Esophagus muscularis mucosa (tissue), 4 donors: ENCODE data around the gene OGA. TPM values are rescaled to one million over a fixed set of nuclear protein-coding genes. Genes with fewer than 3 reads are reported as not detected.

Experiments used
- DNase-seq: peaks from one replicate; pipeline ENCODE4 v3.0.0-alpha.2; 2017; ENCODE audit errors: extremely low spot score
- H3K27ac ChIP-seq, 4 donors: fragments of 200-600 bp; sonication (generic); replicated peaks in 1 of 4; 1 replicate in 3 of 4; 2 replicates in 1 of 4; pipeline ENCODE4 v1.5.1; 2016 to 2019; ENCODE audit warnings: mild to moderate bottlenecking in 1 of 4
- H3K27me3 ChIP-seq, 4 donors: fragments of 200-600 bp; sonication (generic); one replicate each; pipeline versions ENCODE4 v1.5.1 to v1.6.0; 2016 to 2019
- H3K36me3 ChIP-seq, 4 donors: fragments of 200-600 bp; sonication (generic); one replicate each; pipeline ENCODE4 v1.5.1; 2016 to 2019
- H3K4me1 ChIP-seq, 4 donors: fragments of 200-600 bp; sonication (generic); one replicate each; pipeline ENCODE4 v1.5.1; 2016 to 2019
- H3K4me3 ChIP-seq, 4 donors: fragments of 200-600 bp; sonication (generic); 1 replicate in 2 of 4; 2 replicates in 2 of 4; pipeline ENCODE4 v1.5.1; 2016 to 2019; ENCODE audit warnings: mild to moderate bottlenecking in 4 of 4, moderate library complexity in 1 of 4
- H3K9me3 ChIP-seq, 4 donors: fragments of 200-600 bp; sonication (generic); 1 replicate in 3 of 4; 2 replicates in 1 of 4; pipeline ENCODE4 v1.5.1; 2016 to 2019
- CTCF ChIP-seq, 3 experiments: fragments of 200-600 bp in 2 of 3; fragments of 450-650 bp in 1 of 3; sonication (generic) in 2 of 3; IDR thresholded peaks; one replicate each; pipeline ENCODE4 v1.5.1; 2017 to 2019; ENCODE audit warnings: antibody characterized with exemption in 3 of 3, mild to moderate bottlenecking in 2 of 3, moderate library complexity in 1 of 3
- EP300 ChIP-seq: sonication (generic); formaldehyde crosslinking; IDR thresholded peaks from one replicate; pipeline ENCODE4 v1.6.1; 2017; ENCODE audit warnings: antibody characterized with exemption
- POLR2A ChIP-seq: fragments of 450-650 bp; IDR thresholded peaks from one replicate; pipeline ENCODE4 v1.6.1; 2017; ENCODE audit warnings: antibody characterized with exemption, moderate library complexity, mild to moderate bottlenecking, low read depth
- POLR2AphosphoS5 ChIP-seq, 2 donors: sonication (generic); formaldehyde crosslinking; IDR thresholded peaks; one replicate each; pipeline ENCODE4 v1.6.1; 2017; ENCODE audit warnings: antibody characterized with exemption in 2 of 2
- WGBS: methylation state at CpG from one replicate; pipeline ENCODE4 v1.1.5; 2018; 5-methylcytosine and 5-hydroxymethylcytosine counted together
- intact Hi-C: fragments of 100-400 bp; cut with DNase I; formaldehyde crosslinking; loops from one replicate; pipeline ENCODE4 v1.15.1; 2023
- total RNA-seq, 4 donors: library from RNA; depleted of rRNA; stranded (reverse); fragments of >200 nt; gene quantifications; one replicate each; pipeline versions ENCODE4 v1.1.0 to v1.2.1, GENCODE V29; 2016

OGA gene
- total RNA-seq, 4 donors from 2014 or later: 85.4 to 131 (median 101) TPM

- 60% methylated on average over 4 of the region's 4 CpGs for WGBS
- DNase-seq: no peak
- no peak overlapping the region for H3K4me3 ChIP-seq
- TF ChIP-seq EP300: no peak
- no peaks in the 10 kb centered on the region for H3K27me3 ChIP-seq
- intact Hi-C loops: no loop called here
- H3K36me3 ChIP-seq: peaks cover 0 to 13% (median 6%) of the 10 kb centered on the region in 4 donors
- H3K4me1 ChIP-seq: peaks cover 21 to 42% (median 29%) of the 10 kb centered on the region in 4 donors
- no peak overlapping the region for H3K27ac ChIP-seq
- H3K9me3 ChIP-seq: no peaks in the 10 kb centered on the region
These were observed 14.1 kb upstream of the OGA start for GRCh38 chr10:101832325-101832771.

- no peak for TF ChIP-seq EP300
- TF ChIP-seq POLR2AphosphoS5 (IDR thresholded peaks at IDR 0.05): no peak
- no peak for TF ChIP-seq POLR2A
- no peak for TF ChIP-seq CTCF (IDR thresholded peaks at IDR 0.05)
- intact Hi-C loops: no loop called here
- Histone ChIP-seq H3K9me3 (no peaks in the 10 kb centered on the region), H3K27me3 (no peaks in the 10 kb centered on the region), H3K4me1 (peaks cover 21 to 36% (median 29%) of the 10 kb centered on the region in 4 donors), H3K36me3 (peaks cover 0 to 24% (median 13%) of the 10 kb centered on the region in 4 donors), H3K27ac (peak overlapping the region; percentile 45 to 65 (median 60)), H3K4me3 (peak overlapping the region; percentile 54 to 68 (median 60))
- DNase-seq: no peak
- 53% methylated on average over 9 of the region's 9 CpGs for WGBS
These were observed 13.0 kb upstream of the OGA start for GRCh38 chr10:101831169-101831811.

- H3K36me3 ChIP-seq: peaks cover 0 to 30% (median 13%) of the 10 kb centered on the region in 4 donors
- 0% methylated on average over 8 of the region's 56 CpGs for WGBS
- peak overlapping the region; percentile 45 to 65 (median 60) for H3K27ac ChIP-seq
- H3K4me1 ChIP-seq: peaks cover 17 to 32% (median 29%) of the 10 kb centered on the region in 4 donors
- no peaks in the 10 kb centered on the region for H3K27me3 ChIP-seq
- intact Hi-C loops: no loop called here
- TF ChIP-seq CTCF (IDR thresholded peaks at IDR 0.05): no peak
- peak; percentile 23 to 49 for TF ChIP-seq POLR2AphosphoS5 (IDR thresholded peaks at IDR 0.05)
- no peak for TF ChIP-seq POLR2A
- peak; percentile 97 for DNase-seq
- no peaks in the 10 kb centered on the region for H3K9me3 ChIP-seq
- H3K4me3 ChIP-seq: peak overlapping the region; percentile 54 to 68 (median 60)
These were observed 12.3 kb upstream of the OGA start for GRCh38 chr10:101830322-101831168.

GRCh38 chr10:101829561-101830315 lies 11.5 kb upstream of the OGA start:
- Histone ChIP-seq H3K4me3 (peak overlapping the region; percentile 54 to 68 (median 60)), H3K4me1 (peaks cover 16 to 32% (median 29%) of the 10 kb centered on the region in 4 donors), H3K36me3 (peaks cover 0 to 36% (median 14%) of the 10 kb centered on the region in 4 donors), H3K27ac (peak overlapping the region; percentile 29 to 65 (median 60)), H3K27me3 (no peaks in the 10 kb centered on the region), H3K9me3 (no peaks in the 10 kb centered on the region)
- intact Hi-C loops: no loop called here
- 4% methylated on average over 4 of the region's 31 CpGs for WGBS
- no peak for DNase-seq
- TF ChIP-seq CTCF (IDR thresholded peaks at IDR 0.05): no peak
- TF ChIP-seq EP300: no peak
- no peak for TF ChIP-seq POLR2A
- TF ChIP-seq POLR2AphosphoS5 (IDR thresholded peaks at IDR 0.05): no peak
